NAMALWA (cell line): ENCODE data around the gene BCAS4.

Experiments used
- DNase-seq: peaks from one replicate; pipeline ENCODE4 v3.0.0-alpha.2; 2015; ENCODE audit warnings: low spot score

Gene BCAS4

GRCh38 chr20:50823319-50823718, 28.5 kb downstream of the BCAS4 start:
- DNase-seq, result no peak

- no peak for DNase-seq
Observed at GRCh38 chr20:50824137-50824536, 29.3 kb downstream of the BCAS4 start.

GRCh38 chr20:50826121-50826520, 31.3 kb downstream of the BCAS4 start:
- no peak for DNase-seq

- no peak for DNase-seq
Observed at GRCh38 chr20:50828363-50829136, 33.7 kb downstream of the BCAS4 start.

GRCh38 chr20:50831622-50832021, 36.8 kb downstream of the BCAS4 start:
- no peak for DNase-seq

GRCh38 chr20:50834599-50835005, 39.7 kb downstream of the BCAS4 start:
- no peak for DNase-seq

GRCh38 chr20:50837532-50838321, 42.9 kb downstream of the BCAS4 start:
- no peak for DNase-seq

GRCh38 chr20:50838322-50838625, 43.4 kb downstream of the BCAS4 start:
- no peak for DNase-seq

GRCh38 chr20:50838707-50839385, 44.0 kb downstream of the BCAS4 start:
- no peak for DNase-seq

GRCh38 chr20:50842821-50843220, 48.0 kb downstream of the BCAS4 start:
- DNase-seq, result no peak

GRCh38 chr20:50843331-50844276, 48.7 kb downstream of the BCAS4 start:
- no peak for DNase-seq

- no peak for DNase-seq
Observed at GRCh38 chr20:50844430-50845100, 49.7 kb downstream of the BCAS4 start.

- DNase-seq, result no peak
Observed at GRCh38 chr20:50845566-50846215, 50.8 kb downstream of the BCAS4 start.

GRCh38 chr20:50848341-50848808, 53.5 kb downstream of the BCAS4 start:
- DNase-seq, result no peak

- DNase-seq, result no peak
Observed at GRCh38 chr20:50848846-50849673, 54.2 kb downstream of the BCAS4 start.

GRCh38 chr20:50850721-50851286, 55.9 kb downstream of the BCAS4 start:
- DNase-seq, result no peak

- DNase-seq, result no peak
Observed at GRCh38 chr20:50852085-50852484, 57.2 kb downstream of the BCAS4 start.

- no peak for DNase-seq
Observed at GRCh38 chr20:50854506-50855249, 59.8 kb downstream of the BCAS4 start.
